ENCODE measurements around the gene CTDSPL. TPM values are rescaled to one million over a fixed set of nuclear protein-coding genes. Genes with fewer than 3 reads are reported as not detected.

Gene CTDSPL
- total and polyA plus RNA-seq, 2 donors from 2014 or later, result 55.9 to 78.3 TPM

GRCh38 chr3:37924453-37924852 is 62.8 kb downstream of the CTDSPL start:
- Histone ChIP-seq H3K4me3 (ENCODE audit: low read length in 3 of 3) (no peak overlapping the region), H3K4me1 (ENCODE audit: control insufficient read depth in 2 of 3, insufficient read depth in 2 of 3, low read depth in 1 of 3, low read length in 3 of 3) (peaks cover 0 to 48% (median 42%) of the 10 kb centered on the region in 3 donors), H3K36me3 (ENCODE audit: control insufficient read depth in 2 of 3, insufficient read depth in 3 of 3, low read length in 3 of 3) (no peaks in the 10 kb centered on the region), H3K27ac (ENCODE audit: low read depth in 2 of 2, low read length in 2 of 2) (no peak overlapping the region), H3K9ac (ENCODE audit: low read length in 3 of 3) (no peak overlapping the region), H3K9me3 (ENCODE audit: control insufficient read depth in 2 of 3, insufficient read depth in 1 of 3, low read length in 3 of 3) (peaks cover 0 to 2% (median 0%) of the 10 kb centered on the region in 3 donors), H3K27me3 (ENCODE audit: control insufficient read depth, insufficient read depth, low read length) (no peaks in the 10 kb centered on the region)
- FAIRE-seq (no peak), DNase-seq (no peak)
- intact Hi-C loops (cut with DNase I), result no loop called here
- TF ChIP-seq, protein P1, sequence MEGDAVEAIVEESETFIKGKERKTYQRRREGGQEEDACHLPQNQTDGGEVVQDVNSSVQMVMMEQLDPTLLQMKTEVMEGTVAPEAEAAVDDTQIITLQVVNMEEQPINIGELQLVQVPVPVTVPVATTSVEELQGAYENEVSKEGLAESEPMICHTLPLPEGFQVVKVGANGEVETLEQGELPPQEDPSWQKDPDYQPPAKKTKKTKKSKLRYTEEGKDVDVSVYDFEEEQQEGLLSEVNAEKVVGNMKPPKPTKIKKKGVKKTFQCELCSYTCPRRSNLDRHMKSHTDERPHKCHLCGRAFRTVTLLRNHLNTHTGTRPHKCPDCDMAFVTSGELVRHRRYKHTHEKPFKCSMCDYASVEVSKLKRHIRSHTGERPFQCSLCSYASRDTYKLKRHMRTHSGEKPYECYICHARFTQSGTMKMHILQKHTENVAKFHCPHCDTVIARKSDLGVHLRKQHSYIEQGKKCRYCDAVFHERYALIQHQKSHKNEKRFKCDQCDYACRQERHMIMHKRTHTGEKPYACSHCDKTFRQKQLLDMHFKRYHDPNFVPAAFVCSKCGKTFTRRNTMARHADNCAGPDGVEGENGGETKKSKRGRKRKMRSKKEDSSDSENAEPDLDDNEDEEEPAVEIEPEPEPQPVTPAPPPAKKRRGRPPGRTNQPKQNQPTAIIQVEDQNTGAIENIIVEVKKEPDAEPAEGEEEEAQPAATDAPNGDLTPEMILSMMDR (IDR thresholded peaks at IDR 0.05; ENCODE audit: borderline replicate concordance, extremely low read depth, insufficient read depth), result no peak

DNA sequence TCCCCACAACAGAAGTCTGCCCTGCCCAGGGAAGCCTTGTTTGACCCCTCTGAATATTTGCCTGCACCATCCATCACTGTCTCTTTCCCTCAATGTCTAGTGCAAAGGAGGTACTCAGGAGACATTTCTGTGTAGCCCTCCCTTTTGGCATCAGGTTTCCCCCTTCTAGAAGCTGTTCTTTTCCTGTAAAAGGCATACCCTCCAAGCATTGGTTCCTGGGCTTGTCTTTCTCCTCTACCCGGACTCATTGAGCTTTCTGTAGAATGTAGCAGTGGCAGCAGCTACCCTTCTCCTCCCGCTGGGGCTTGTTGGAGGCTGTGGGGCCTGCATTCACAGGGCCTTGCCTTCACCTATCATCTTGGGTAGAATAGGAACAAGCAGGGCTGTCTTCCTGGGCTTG is 63.5 kb downstream of the CTDSPL start:
- no peak for FAIRE-seq
- no peak overlapping the region for H3K27ac ChIP-seq (ENCODE audit: low read depth in 2 of 2, low read length in 2 of 2)

GRCh38 chr3:37926611-37927010 is 64.9 kb downstream of the CTDSPL start:
- peaks cover 0 to 2% (median 0%) of the 10 kb centered on the region in 3 donors for H3K9me3 ChIP-seq (ENCODE audit: control insufficient read depth in 2 of 3, insufficient read depth in 1 of 3, low read length in 3 of 3)
- no peaks in the 10 kb centered on the region for H3K36me3 ChIP-seq (ENCODE audit: control insufficient read depth in 2 of 3, insufficient read depth in 3 of 3, low read length in 3 of 3)
- TF ChIP-seq, protein P1 (IDR thresholded peaks at IDR 0.05; ENCODE audit: borderline replicate concordance, extremely low read depth, insufficient read depth), result no peak
- FAIRE-seq, result no peak
- peaks cover 0 to 32% (median 30%) of the 10 kb centered on the region in 3 donors for H3K4me1 ChIP-seq (ENCODE audit: control insufficient read depth in 2 of 3, insufficient read depth in 2 of 3, low read depth in 1 of 3, low read length in 3 of 3)
- intact Hi-C loops (cut with DNase I), result no loop called here
- no peaks in the 10 kb centered on the region for H3K27me3 ChIP-seq (ENCODE audit: control insufficient read depth, insufficient read depth, low read length)
- H3K9ac ChIP-seq (ENCODE audit: low read length in 3 of 3), result no peak overlapping the region
- no peak for DNase-seq
- H3K4me3 ChIP-seq (ENCODE audit: low read length in 3 of 3), result no peak overlapping the region
- H3K27ac ChIP-seq (ENCODE audit: low read depth in 2 of 2, low read length in 2 of 2), result no peak overlapping the region

More for the DNA sequence above, 63.5 kb downstream of the CTDSPL start:
- H3K4me3 ChIP-seq (ENCODE audit: low read length in 3 of 3), result no peak overlapping the region
- H3K9me3 ChIP-seq (ENCODE audit: control insufficient read depth in 2 of 3, insufficient read depth in 1 of 3, low read length in 3 of 3), result peaks cover 0 to 2% (median 0%) of the 10 kb centered on the region in 3 donors
- intact Hi-C loops (cut with DNase I), result no loop called here
- H3K27me3 ChIP-seq (ENCODE audit: control insufficient read depth, insufficient read depth, low read length), result no peaks in the 10 kb centered on the region
- peaks cover 0 to 41% (median 37%) of the 10 kb centered on the region in 3 donors for H3K4me1 ChIP-seq (ENCODE audit: control insufficient read depth in 2 of 3, insufficient read depth in 2 of 3, low read depth in 1 of 3, low read length in 3 of 3)
- peak in 3 of 5 donors; percentile 46 to 84 (median 77) for DNase-seq
- TF ChIP-seq, protein P1 (IDR thresholded peaks at IDR 0.05; ENCODE audit: borderline replicate concordance, extremely low read depth, insufficient read depth), result no peak
- no peaks in the 10 kb centered on the region for H3K36me3 ChIP-seq (ENCODE audit: control insufficient read depth in 2 of 3, insufficient read depth in 3 of 3, low read length in 3 of 3)
- H3K9ac ChIP-seq (ENCODE audit: low read length in 3 of 3), result no peak overlapping the region

- H3K4me3 ChIP-seq (ENCODE audit: low read length in 3 of 3), result no peak overlapping the region
- TF ChIP-seq, protein P1 (IDR thresholded peaks at IDR 0.05; ENCODE audit: borderline replicate concordance, extremely low read depth, insufficient read depth), result no peak
Measured at GRCh38 chr3:37930495-37930894, 68.8 kb downstream of the CTDSPL start.

More at GRCh38 chr3:37930495-37930894, 68.8 kb downstream of the CTDSPL start:
- no peak for FAIRE-seq
- Histone ChIP-seq H3K36me3 (ENCODE audit: control insufficient read depth in 2 of 3, insufficient read depth in 3 of 3, low read length in 3 of 3) (no peaks in the 10 kb centered on the region), H3K27ac (ENCODE audit: low read depth in 2 of 2, low read length in 2 of 2) (no peak overlapping the region), H3K9ac (ENCODE audit: low read length in 3 of 3) (no peak overlapping the region), H3K27me3 (ENCODE audit: control insufficient read depth, insufficient read depth, low read length) (no peaks in the 10 kb centered on the region), H3K9me3 (ENCODE audit: control insufficient read depth in 2 of 3, insufficient read depth in 1 of 3, low read length in 3 of 3) (peaks cover 0 to 2% (median 0%) of the 10 kb centered on the region in 3 donors), H3K4me1 (ENCODE audit: control insufficient read depth in 2 of 3, insufficient read depth in 2 of 3, low read depth in 1 of 3, low read length in 3 of 3) (peaks cover 3 to 17% (median 15%) of the 10 kb centered on the region in 3 donors)
- no peak for DNase-seq
- intact Hi-C loops (cut with DNase I), result no loop called here

Data from kidney (tissue), 14 donors.